K562 (cell line): ENCODE data around the gene ALG14. TPM values are rescaled to one million over a fixed set of nuclear protein-coding genes. Genes with fewer than 3 reads are reported as not detected.

Experiments used
- BRD4 ChIP-seq: fragments of 200-600 bp; sonication (generic); IDR thresholded peaks from 2 replicates; pipeline ENCODE4 v1.6.1; 2017; ENCODE audit warnings: inconsistent platforms
- CBFA2T2 ChIP-seq: fragments of 450-650 bp; conservative IDR thresholded peaks from 2 replicates; pipeline ENCODE4 v1.6.1; 2017; ENCODE audit warnings: mild to moderate bottlenecking
- CCNT2 ChIP-seq: IDR thresholded peaks from 2 replicates; pipeline ENCODE4 v1.6.1; 2011; ENCODE audit warnings: borderline replicate concordance, low read depth, mild to moderate bottlenecking, moderate library complexity, mixed read lengths, low read length; ENCODE audit not compliant: insufficient read length; ENCODE audit errors: extremely low read depth
- CTBP1 ChIP-seq: fragments of 450-650 bp; IDR thresholded peaks from 2 replicates; pipeline ENCODE4 v1.6.1; 2016; ENCODE audit warnings: borderline replicate concordance
- ESRRB ChIP-seq: fragments of 250-450 bp; sonication (Bioruptor Pico); IDR thresholded peaks from 2 replicates; pipeline ENCODE4 v1.5.0; 2020; ENCODE audit warnings: mild to moderate bottlenecking, moderate library complexity, borderline replicate concordance
- FIP1L1 ChIP-seq: fragments of 200-400 bp; formaldehyde crosslinking; IDR thresholded peaks from 2 replicates; pipeline ENCODE4 v1.6.1; 2018; ENCODE audit warnings: mild to moderate bottlenecking, low read depth, low read length; ENCODE audit not compliant: poor library complexity, severe bottlenecking
- FOXK1 ChIP-seq: sonication (generic); formaldehyde crosslinking; IDR thresholded peaks from 2 replicates; pipeline ENCODE4 v1.8.0; 2022; ENCODE audit warnings: missing genetic modification reagents, mild to moderate bottlenecking, borderline replicate concordance
- FOXK2 ChIP-seq, 2 experiments: fragments of 450-650 bp; IDR thresholded peaks in 1 of 2; conservative IDR thresholded peaks in 1 of 2; 2 replicates each; pipeline ENCODE4 v1.6.1; 2016; ENCODE audit warnings: low read depth in 2 of 2, mild to moderate bottlenecking in 1 of 2
- HLTF ChIP-seq: fragments of 450-650 bp; IDR thresholded peaks from 2 replicates; pipeline ENCODE4 v1.6.1; 2016
- IRF2 ChIP-seq: sonication (generic); formaldehyde crosslinking; IDR thresholded peaks from 2 replicates; pipeline ENCODE4 v1.8.1; 2022; ENCODE audit warnings: mild to moderate bottlenecking, missing genetic modification reagents
- KAT7 ChIP-seq: sonication (generic); formaldehyde crosslinking; IDR thresholded peaks from 2 replicates; pipeline ENCODE4 v1.8.0; 2022; ENCODE audit warnings: missing genetic modification reagents, mild to moderate bottlenecking, borderline replicate concordance
- LEF1 ChIP-seq: fragments of 450-650 bp; IDR thresholded peaks from 2 replicates; pipeline ENCODE4 v1.6.1; 2016; ENCODE audit warnings: mild to moderate bottlenecking
- MTA2 ChIP-seq: fragments of 450-650 bp; IDR thresholded peaks from 2 replicates; pipeline ENCODE4 v1.6.1; 2016; ENCODE audit warnings: low read depth
- NUFIP1 ChIP-seq: fragments of 450-650 bp; IDR thresholded peaks from 2 replicates; pipeline ENCODE4 v1.6.1; 2018; ENCODE audit not compliant: partially characterized antibody
- PHF8 ChIP-seq: fragments of 200-600 bp; sonication (generic); IDR thresholded peaks from 2 replicates; pipeline ENCODE4 v1.6.1; 2012; ENCODE audit warnings: mixed run types, mild to moderate bottlenecking, inconsistent platforms, low read length, moderate library complexity, borderline replicate concordance
- POLR2A ChIP-seq: fragments of 450-650 bp; conservative IDR thresholded peaks from 2 replicates; pipeline ENCODE4 v1.6.1; 2016
- SMAD3 ChIP-seq: fragments of 450-650 bp; formaldehyde crosslinking; conservative IDR thresholded peaks from 2 replicates; pipeline ENCODE4 v1.4.0; 2020; ENCODE audit warnings: mild to moderate bottlenecking
- SMARCE1 ChIP-seq: fragments of 450-650 bp; IDR thresholded peaks from 2 replicates; pipeline ENCODE4 v1.7.1; 2016; ENCODE audit warnings: mild to moderate bottlenecking
- TRIM24 ChIP-seq, 2 experiments: fragments of 450-650 bp; IDR thresholded peaks; 2 replicates each; pipeline ENCODE4 v1.6.1; 2016
- ZC3H8 ChIP-seq: fragments of 450-650 bp; IDR thresholded peaks from 2 replicates; pipeline ENCODE4 v1.6.1; 2017
- ZNF217 ChIP-seq: sonication (generic); formaldehyde crosslinking; IDR thresholded peaks from 2 replicates; pipeline ENCODE4 v1.8.0; 2022; ENCODE audit warnings: mild to moderate bottlenecking, missing genetic modification reagents
- ZNF316 ChIP-seq: fragments of 450-650 bp; IDR thresholded peaks from 2 replicates; pipeline ENCODE4 v1.6.1; 2016
- ZNF75A ChIP-seq: fragments of 450-650 bp; formaldehyde crosslinking; IDR thresholded peaks from 2 replicates; pipeline ENCODE4 v1.4.0; 2020; ENCODE audit warnings: mild to moderate bottlenecking
- ZNF764 ChIP-seq: fragments of 250-450 bp; sonication (Bioruptor Pico); IDR thresholded peaks from 2 replicates; pipeline ENCODE4 v1.4.0; 2020; ENCODE audit warnings: low read depth, mild to moderate bottlenecking, moderate library complexity
- ZNF766 ChIP-seq: fragments of 200-800 bp; sonication (Bioruptor generic); conservative IDR thresholded peaks from 2 replicates; pipeline ENCODE4 v1.6.1; 2016; ENCODE audit warnings: missing genetic modification characterization, missing compliant biosample characterization
- polyA plus RNA-seq, 8 experiments: library from polyadenylated mRNA; depleted of rRNA in 4 of 8; stranded (reverse) in 5 of 8; unstranded in 3 of 8; fragments of >200 nt; fragmentation: Nextera tagmentation in 2 of 8; fragmentation: Illumina TruSeq in 1 of 8; extraction: Ambion mirVana in 2 of 8; extraction: Trizol in 1 of 8; gene quantifications; 2 replicates each; pipeline versions ENCODE4 v1.2.1 to v1.2.3, GENCODE V29; 2011 to 2014; ENCODE audit warnings: inconsistent platforms in 1 of 8, missing spikeins in 1 of 8
- total RNA-seq, 7 experiments: library from RNA; depleted of rRNA in 6 of 7; stranded (reverse); fragments of >200 nt in 6 of 7; fragmentation: Illumina TruSeq in 2 of 7; extraction: Trizol in 2 of 7; gene quantifications; 2 replicates each; pipeline versions ENCODE4 v1.2.1 to v1.2.3, GENCODE V29; 2011 to 2021; ENCODE audit warnings: low replicate concordance in 1 of 7
- TF ChIP-seq, protein P1 (sequence below), 3 experiments: fragments of 200-800 bp in 1 of 3; fragments of 250-450 bp in 1 of 3; fragments of 450-650 bp in 1 of 3; sonication (Bioruptor Pico) in 1 of 3; sonication (Bioruptor generic) in 1 of 3; formaldehyde crosslinking in 1 of 3; IDR thresholded peaks; 2 replicates each; pipeline versions ENCODE4 v1.6.1 to v1.8.0; 2016 to 2022; ENCODE audit warnings: mild to moderate bottlenecking in 2 of 3, missing genetic modification characterization in 2 of 3, missing compliant biosample characterization in 1 of 3, moderate library complexity in 1 of 3
- TF ChIP-seq, protein P2 (sequence below): IDR thresholded peaks from 2 replicates; pipeline ENCODE4 v1.6.1; 2014; ENCODE audit warnings: antibody characterized with exemption

Gene ALG14
- total and polyA plus RNA-seq, 9 of the 15 experiments (the other 6 are each of a cell fraction or from before 2014, with no cell fraction given), result 2.8 to 16.2 (median 4.9) TPM

- TF ChIP-seq KAT7, result no peak
- no peak for TF ChIP-seq ZNF766
- TF ChIP-seq FOXK2 (conservative IDR thresholded peaks at IDR 0.05 in 1 of 2, IDR thresholded peaks at IDR 0.05 in 1 of 2; ENCODE audit: low read depth in 2 of 2), result peak in 1 of 2 experiments; percentile 12; a peak in 1 of 4 replicates
- TF ChIP-seq, protein P1, sequence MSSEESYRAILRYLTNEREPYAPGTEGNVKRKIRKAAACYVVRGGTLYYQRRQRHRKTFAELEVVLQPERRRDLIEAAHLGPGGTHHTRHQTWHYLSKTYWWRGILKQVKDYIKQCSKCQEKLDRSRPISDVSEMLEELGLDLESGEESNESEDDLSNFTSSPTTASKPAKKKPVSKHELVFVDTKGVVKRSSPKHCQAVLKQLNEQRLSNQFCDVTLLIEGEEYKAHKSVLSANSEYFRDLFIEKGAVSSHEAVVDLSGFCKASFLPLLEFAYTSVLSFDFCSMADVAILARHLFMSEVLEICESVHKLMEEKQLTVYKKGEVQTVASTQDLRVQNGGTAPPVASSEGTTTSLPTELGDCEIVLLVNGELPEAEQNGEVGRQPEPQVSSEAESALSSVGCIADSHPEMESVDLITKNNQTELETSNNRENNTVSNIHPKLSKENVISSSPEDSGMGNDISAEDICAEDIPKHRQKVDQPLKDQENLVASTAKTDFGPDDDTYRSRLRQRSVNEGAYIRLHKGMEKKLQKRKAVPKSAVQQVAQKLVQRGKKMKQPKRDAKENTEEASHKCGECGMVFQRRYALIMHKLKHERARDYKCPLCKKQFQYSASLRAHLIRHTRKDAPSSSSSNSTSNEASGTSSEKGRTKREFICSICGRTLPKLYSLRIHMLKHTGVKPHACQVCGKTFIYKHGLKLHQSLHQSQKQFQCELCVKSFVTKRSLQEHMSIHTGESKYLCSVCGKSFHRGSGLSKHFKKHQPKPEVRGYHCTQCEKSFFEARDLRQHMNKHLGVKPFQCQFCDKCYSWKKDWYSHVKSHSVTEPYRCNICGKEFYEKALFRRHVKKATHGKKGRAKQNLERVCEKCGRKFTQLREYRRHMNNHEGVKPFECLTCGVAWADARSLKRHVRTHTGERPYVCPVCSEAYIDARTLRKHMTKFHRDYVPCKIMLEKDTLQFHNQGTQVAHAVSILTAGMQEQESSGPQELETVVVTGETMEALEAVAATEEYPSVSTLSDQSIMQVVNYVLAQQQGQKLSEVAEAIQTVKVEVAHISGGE (CRISPR knock-in tag; IDR thresholded peaks at IDR 0.05), result no peak
- TF ChIP-seq FIP1L1, result no peak
- TF ChIP-seq ESRRB (CRISPR knock-in tag), result no peak
- TF ChIP-seq TRIM24 (IDR thresholded peaks at IDR 0.05), result peak; percentile 62 to 75; a peak in 3 of 4 replicates
- no peak for TF ChIP-seq CCNT2
- no peak for TF ChIP-seq SMAD3 (CRISPR knock-in tag)
- TF ChIP-seq ZNF217 (CRISPR knock-in tag), result no peak
- TF ChIP-seq, protein P2, sequence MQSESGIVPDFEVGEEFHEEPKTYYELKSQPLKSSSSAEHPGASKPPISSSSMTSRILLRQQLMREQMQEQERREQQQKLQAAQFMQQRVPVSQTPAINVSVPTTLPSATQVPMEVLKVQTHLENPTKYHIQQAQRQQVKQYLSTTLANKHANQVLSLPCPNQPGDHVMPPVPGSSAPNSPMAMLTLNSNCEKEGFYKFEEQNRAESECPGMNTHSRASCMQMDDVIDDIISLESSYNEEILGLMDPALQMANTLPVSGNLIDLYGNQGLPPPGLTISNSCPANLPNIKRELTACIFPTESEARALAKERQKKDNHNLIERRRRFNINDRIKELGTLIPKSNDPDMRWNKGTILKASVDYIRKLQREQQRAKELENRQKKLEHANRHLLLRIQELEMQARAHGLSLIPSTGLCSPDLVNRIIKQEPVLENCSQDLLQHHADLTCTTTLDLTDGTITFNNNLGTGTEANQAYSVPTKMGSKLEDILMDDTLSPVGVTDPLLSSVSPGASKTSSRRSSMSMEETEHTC, result no peak
- TF ChIP-seq PHF8, result no peak
- TF ChIP-seq IRF2, result no peak
- 0 out of 2 replicates have a peak, but pooled peaks have one; percentile 24 for TF ChIP-seq BRD4
- TF ChIP-seq SMARCE1, result peak; percentile 68
- no peak for TF ChIP-seq ZNF75A
- TF ChIP-seq MTA2, result peak; percentile 82
- TF ChIP-seq CBFA2T2, result peak; percentile 87
- peak; percentile 25; the same call in 1 of the 2 replicates for TF ChIP-seq CTBP1
- TF ChIP-seq ZNF764 (CRISPR knock-in tag), result no peak
- TF ChIP-seq ZNF316, result no peak
- no peak for TF ChIP-seq FOXK1 (CRISPR knock-in tag)
- peak; percentile 92 for TF ChIP-seq LEF1
- TF ChIP-seq ZC3H8, result no peak
- no peak for TF ChIP-seq HLTF
- no peak for TF ChIP-seq NUFIP1
- TF ChIP-seq POLR2A, result peak; percentile 18; the same call in 1 of the 2 replicates
Observed at GRCh38 chr1:95085376-95085775, 12.6 kb upstream of the ALG14 start (continued).
